ENCODE data around the gene NAT14. TPM values are rescaled to one million over a fixed set of nuclear protein-coding genes. Genes with fewer than 3 reads are reported as not detected.
"Not testable (repeated sequence)": the region's sequence is repeated elsewhere in the genome, so short reads cannot be mapped to it uniquely, and the experiment has no call there.

Gene NAT14
- total RNA-seq, 2 donors from 2014 or later = 51.3 to 67.1 TPM

DNA sequence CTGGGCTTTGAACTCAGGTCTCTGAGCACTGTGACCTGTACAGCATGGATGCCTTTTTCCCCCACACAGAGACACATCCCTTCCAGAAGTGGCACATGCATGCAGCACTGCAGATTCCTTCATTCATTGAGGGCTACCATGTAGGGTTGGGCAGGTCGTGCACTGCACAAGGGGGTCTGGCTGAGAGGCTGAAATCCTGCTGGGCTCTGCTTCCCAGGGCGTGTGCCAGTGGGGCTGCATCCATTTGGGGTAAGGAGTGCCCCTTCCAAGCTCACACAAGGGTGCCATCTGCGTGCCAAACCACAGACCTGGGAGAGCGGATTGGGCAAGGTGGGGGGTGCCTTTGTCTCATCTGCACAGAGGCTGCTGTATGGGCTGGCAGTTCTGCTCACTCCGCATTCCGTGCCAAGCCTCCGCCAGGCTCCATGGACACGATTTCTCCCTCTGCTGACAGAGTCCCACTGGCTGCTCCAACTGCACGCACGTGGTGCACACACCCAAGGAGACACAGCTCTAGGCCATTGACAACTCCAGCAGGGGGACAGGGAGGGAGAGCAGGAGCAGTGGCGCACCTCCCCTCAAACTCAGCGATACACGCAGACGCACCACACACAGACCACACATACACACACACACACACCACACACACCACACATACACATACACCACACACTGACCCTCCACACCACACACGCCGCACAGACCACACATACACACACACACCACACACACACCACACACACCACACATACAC is 37.4 kb upstream of the NAT14 start:
- H3K36me3 ChIP-seq (ENCODE audit: control insufficient read depth, insufficient read depth, low read length) = no peaks in the 10 kb centered on the region
- no peak overlapping the region for H3K4me3 ChIP-seq (ENCODE audit: low read length)
- Mint-ChIP-seq H3K27me3 (ENCODE audit: insufficient read depth) (peaks cover 21% of the 10 kb centered on the region), H3K27ac (no peak overlapping the region), H3K4me1 (peaks cover 3% of the 10 kb centered on the region), H3K4me3 (no peak overlapping the region), H3K9me3 (no peaks in the 10 kb centered on the region), H3K36me3 (ENCODE audit: low read depth) (no peaks in the 10 kb centered on the region)
- no peak for DNase-seq
- TF ChIP-seq, protein P1, sequence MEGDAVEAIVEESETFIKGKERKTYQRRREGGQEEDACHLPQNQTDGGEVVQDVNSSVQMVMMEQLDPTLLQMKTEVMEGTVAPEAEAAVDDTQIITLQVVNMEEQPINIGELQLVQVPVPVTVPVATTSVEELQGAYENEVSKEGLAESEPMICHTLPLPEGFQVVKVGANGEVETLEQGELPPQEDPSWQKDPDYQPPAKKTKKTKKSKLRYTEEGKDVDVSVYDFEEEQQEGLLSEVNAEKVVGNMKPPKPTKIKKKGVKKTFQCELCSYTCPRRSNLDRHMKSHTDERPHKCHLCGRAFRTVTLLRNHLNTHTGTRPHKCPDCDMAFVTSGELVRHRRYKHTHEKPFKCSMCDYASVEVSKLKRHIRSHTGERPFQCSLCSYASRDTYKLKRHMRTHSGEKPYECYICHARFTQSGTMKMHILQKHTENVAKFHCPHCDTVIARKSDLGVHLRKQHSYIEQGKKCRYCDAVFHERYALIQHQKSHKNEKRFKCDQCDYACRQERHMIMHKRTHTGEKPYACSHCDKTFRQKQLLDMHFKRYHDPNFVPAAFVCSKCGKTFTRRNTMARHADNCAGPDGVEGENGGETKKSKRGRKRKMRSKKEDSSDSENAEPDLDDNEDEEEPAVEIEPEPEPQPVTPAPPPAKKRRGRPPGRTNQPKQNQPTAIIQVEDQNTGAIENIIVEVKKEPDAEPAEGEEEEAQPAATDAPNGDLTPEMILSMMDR (conservative IDR thresholded peaks at IDR 0.05) = no peak
- H3K9me3 ChIP-seq (ENCODE audit: control insufficient read depth, low read length) = no peaks in the 10 kb centered on the region
- H3K27me3 ChIP-seq (ENCODE audit: control insufficient read depth, insufficient read depth, low read length, poor library complexity, severe bottlenecking) = peaks cover 99% of the 10 kb centered on the region
- H3K9ac ChIP-seq (ENCODE audit: extremely low read depth, low read length, poor library complexity, severe bottlenecking) = no peak overlapping the region
- no peak overlapping the region for H3K27ac ChIP-seq (ENCODE audit: low read depth, low read length)
- H3K4me1 ChIP-seq (ENCODE audit: control insufficient read depth, insufficient read depth, low read length) = no peaks in the 10 kb centered on the region
- 39 to 55% methylated on average over 6 to 15 of the region's 16 CpGs for WGBS, 2 experiments (ENCODE audit: insufficient coverage in 1 of 2, insufficient read length in 1 of 2)

DNA sequence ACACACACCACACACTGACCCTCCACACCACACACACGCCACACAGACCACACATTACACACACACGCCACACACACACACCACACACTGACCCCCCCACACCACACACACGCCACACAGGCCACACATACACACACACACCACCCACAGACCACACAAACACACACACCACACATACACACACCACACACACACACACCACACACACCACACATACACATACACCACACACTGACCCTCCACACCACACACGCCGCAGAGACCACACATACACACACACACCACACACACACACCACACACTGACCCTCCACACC is 36.9 kb upstream of the NAT14 start:
- not testable (repeated sequence) for H3K4me1 Mint-ChIP-seq; H3K9me3 Mint-ChIP-seq; DNase-seq; H3K36me3 ChIP-seq (ENCODE audit: control insufficient read depth, insufficient read depth, low read length); H3K9me3 ChIP-seq (ENCODE audit: control insufficient read depth, low read length); H3K9ac ChIP-seq (ENCODE audit: extremely low read depth, low read length, poor library complexity, severe bottlenecking); H3K4me1 ChIP-seq (ENCODE audit: control insufficient read depth, insufficient read depth, low read length); H3K4me3 Mint-ChIP-seq; H3K27ac Mint-ChIP-seq; H3K36me3 Mint-ChIP-seq (ENCODE audit: low read depth); H3K27ac ChIP-seq (ENCODE audit: low read depth, low read length); H3K4me3 ChIP-seq (ENCODE audit: low read length)
- H3K27me3 Mint-ChIP-seq (ENCODE audit: insufficient read depth) = peaks cover 26% of the 10 kb centered on the region
- peaks cover 99% of the 10 kb centered on the region for H3K27me3 ChIP-seq (ENCODE audit: control insufficient read depth, insufficient read depth, low read length, poor library complexity, severe bottlenecking)
- WGBS, 2 experiments (ENCODE audit: insufficient coverage in 1 of 2, insufficient read length in 1 of 2) = 91% methylated on average over 3 of the region's 5 CpGs; no CpG with 5 or more reads in 1 of the 2 experiments

DNA sequence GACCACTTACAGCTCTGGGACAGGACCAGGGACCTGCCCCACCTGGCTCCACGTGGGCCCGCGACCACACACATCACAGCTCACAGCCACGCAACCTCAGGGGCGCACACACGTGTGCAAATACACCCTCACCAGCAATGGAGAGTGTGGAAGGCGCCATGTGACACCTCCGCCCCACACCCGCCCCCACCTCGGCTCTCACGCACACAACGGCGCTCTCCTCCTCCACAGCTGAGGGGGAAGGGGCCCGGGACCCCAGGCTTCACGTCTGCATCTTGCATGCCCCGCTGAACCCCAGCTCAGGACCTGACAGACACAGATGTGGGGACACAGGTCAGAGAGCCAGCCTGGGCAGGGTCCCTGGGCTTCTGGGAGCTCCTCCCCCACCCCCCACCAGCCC is 35.5 kb upstream of the NAT14 start:
- H3K27ac ChIP-seq (ENCODE audit: low read depth, low read length) = no peak overlapping the region
- H3K36me3 Mint-ChIP-seq (ENCODE audit: low read depth) = no peaks in the 10 kb centered on the region
- H3K4me1 Mint-ChIP-seq = peaks cover 3% of the 10 kb centered on the region

More for the DNA sequence above, 35.5 kb upstream of the NAT14 start:
- Mint-ChIP-seq H3K27me3 (ENCODE audit: insufficient read depth) (peaks cover 34% of the 10 kb centered on the region), H3K9me3 (no peaks in the 10 kb centered on the region), H3K4me3 (no peak overlapping the region), H3K27ac (no peak overlapping the region)
- H3K4me1 ChIP-seq (ENCODE audit: control insufficient read depth, insufficient read depth, low read length) = no peaks in the 10 kb centered on the region
- no peak overlapping the region for H3K9ac ChIP-seq (ENCODE audit: extremely low read depth, low read length, poor library complexity, severe bottlenecking)
- no peaks in the 10 kb centered on the region for H3K9me3 ChIP-seq (ENCODE audit: control insufficient read depth, low read length)
- WGBS, 2 experiments (ENCODE audit: insufficient coverage in 1 of 2, insufficient read length in 1 of 2) = 50 to 100% methylated on average over 1 to 16 of the region's 16 CpGs
- no peaks in the 10 kb centered on the region for H3K36me3 ChIP-seq (ENCODE audit: control insufficient read depth, insufficient read depth, low read length)
- TF ChIP-seq, protein P1 (conservative IDR thresholded peaks at IDR 0.05) = no peak
- H3K27me3 ChIP-seq (ENCODE audit: control insufficient read depth, insufficient read depth, low read length, poor library complexity, severe bottlenecking) = peaks cover 90% of the 10 kb centered on the region
- no peak overlapping the region for H3K4me3 ChIP-seq (ENCODE audit: low read length)
- DNase-seq = no peak
